Stimulated activated naive B cell treated with anti-CD40 and anti-IgM and Interleukin-4, amounts not matched to agents 10 μg/mL and 1 μg/mL and 100 μg/mL, for 72 hours (primary cell): Measurements from ENCODE around the gene CTSK.

Experiments
- ATAC-seq, 2 donors: fragments of 150-1000 bp; cut with Tn5 transposase; replicated peaks; 2 replicates each; pipeline ENCODE4 v1.10.0; 2021; ENCODE audit warnings: moderate library complexity in 1 of 2
- DNase-seq: peaks from one replicate; pipeline ENCODE4 v3.0.0; 2021
- H3K27ac Mint-ChIP-seq: one replicate; pipeline ENCODE4 v1.8.0; 2022; ENCODE audit warnings: mild to moderate bottlenecking, mixed read lengths
- H3K27me3 Mint-ChIP-seq, 2 donors: one replicate each; pipeline ENCODE4 v1.8.0; 2022; ENCODE audit warnings: mixed read lengths in 2 of 2
- H3K36me3 Mint-ChIP-seq, 2 donors: one replicate each; pipeline ENCODE4 v1.8.0; 2022; ENCODE audit warnings: mixed read lengths in 2 of 2, mild to moderate bottlenecking in 1 of 2
- H3K4me1 Mint-ChIP-seq, 2 donors: one replicate each; pipeline ENCODE4 v1.8.0; 2022; ENCODE audit warnings: mixed read lengths in 2 of 2, mild to moderate bottlenecking in 1 of 2
- H3K4me3 Mint-ChIP-seq, 2 donors: one replicate each; pipeline ENCODE4 v1.8.0; 2022; ENCODE audit warnings: mild to moderate bottlenecking in 2 of 2, mixed read lengths in 2 of 2, moderate library complexity in 1 of 2
- H3K9me3 Mint-ChIP-seq, 2 donors: one replicate each; pipeline ENCODE4 v1.8.0; 2022; ENCODE audit warnings: mixed read lengths in 2 of 2, mild to moderate bottlenecking in 1 of 2

The CTSK gene

DNA sequence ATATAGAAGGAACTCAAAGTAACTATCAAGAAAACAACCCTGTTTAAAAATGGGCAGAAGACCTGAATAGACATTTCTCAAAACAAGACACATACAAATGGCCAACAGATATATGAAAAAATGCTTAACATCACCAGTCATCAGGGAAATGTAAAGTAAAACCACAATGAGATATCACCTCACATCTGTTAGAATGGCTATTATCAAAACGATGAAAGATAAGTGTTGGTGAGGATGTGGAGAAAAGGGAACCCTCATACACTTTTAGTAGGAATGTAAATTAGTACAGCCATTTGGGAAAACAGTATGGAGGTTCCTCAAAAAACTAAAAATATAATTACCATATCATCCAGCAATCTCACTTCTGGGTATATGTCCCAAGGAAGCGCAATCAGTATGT, 45.5 kb downstream of the CTSK start:
- Mint-ChIP-seq H3K4me1 (peaks cover 27 to 68% of the 10 kb centered on the region in 2 donors), H3K27ac (no peak overlapping the region), H3K9me3 (peaks cover 0 to 4% of the 10 kb centered on the region in 2 donors), H3K4me3 (peak overlapping the region; percentile 34 to 47), H3K27me3 (no peaks in the 10 kb centered on the region), H3K36me3 (peaks cover 32 to 41% of the 10 kb centered on the region in 2 donors)
- DNase-seq (no peak), ATAC-seq (no peak)

DNA sequence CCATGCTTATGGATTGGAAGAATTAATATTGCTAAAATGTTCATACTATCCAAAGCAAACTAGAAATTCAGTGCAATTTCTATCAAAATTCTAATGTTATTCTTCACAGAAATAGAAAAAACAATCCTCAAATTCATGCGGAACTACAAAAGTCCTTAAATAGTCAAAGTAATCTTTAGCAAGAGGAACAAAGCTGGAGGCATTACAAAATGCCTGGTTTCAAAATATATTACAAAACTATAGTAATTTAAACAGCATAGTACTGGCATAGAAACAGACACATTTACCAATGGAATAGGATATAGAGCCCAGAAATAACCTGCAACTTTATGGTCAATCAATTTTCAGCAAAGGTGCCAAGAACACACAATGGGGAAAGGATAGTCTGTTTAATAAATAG, 46.3 kb downstream of the CTSK start:
- no peak for DNase-seq
- H3K9me3 Mint-ChIP-seq: peaks cover 0 to 4% of the 10 kb centered on the region in 2 donors
- peaks cover 36 to 45% of the 10 kb centered on the region in 2 donors for H3K36me3 Mint-ChIP-seq
- H3K27me3 Mint-ChIP-seq: no peaks in the 10 kb centered on the region
- H3K4me3 Mint-ChIP-seq: no peak overlapping the region
- ATAC-seq: no peak
- H3K4me1 Mint-ChIP-seq: peaks cover 27 to 68% of the 10 kb centered on the region in 2 donors
- H3K27ac Mint-ChIP-seq: no peak overlapping the region

DNA sequence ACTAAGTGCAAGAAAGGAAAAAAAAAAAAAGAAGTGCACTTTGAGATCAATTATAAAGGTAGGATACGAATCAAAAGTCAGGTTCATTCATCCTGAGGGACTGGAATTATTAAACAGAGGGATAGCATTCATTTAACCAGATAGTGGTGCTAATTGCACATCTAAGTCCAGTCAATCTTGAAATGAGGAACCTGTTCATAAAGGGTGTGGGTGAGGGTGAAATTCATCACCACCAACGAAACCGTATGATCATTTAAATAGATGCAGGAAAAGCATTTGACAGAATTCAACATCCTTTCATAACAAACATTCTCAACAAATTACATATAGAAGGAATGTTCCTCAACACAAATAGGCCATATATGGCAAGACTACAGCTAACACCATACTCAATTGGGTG, 48.0 kb downstream of the CTSK start:
- H3K4me3 Mint-ChIP-seq: no peak overlapping the region
- H3K4me1 Mint-ChIP-seq: peaks cover 21 to 51% of the 10 kb centered on the region in 2 donors
- DNase-seq: no peak
- peak overlapping the region; percentile 65 for H3K27ac Mint-ChIP-seq
- no peaks in the 10 kb centered on the region for H3K27me3 Mint-ChIP-seq
- peaks cover 0 to 4% of the 10 kb centered on the region in 2 donors for H3K9me3 Mint-ChIP-seq
- H3K36me3 Mint-ChIP-seq: peaks cover 34 to 49% of the 10 kb centered on the region in 2 donors
- ATAC-seq: peak; percentile 83

DNA sequence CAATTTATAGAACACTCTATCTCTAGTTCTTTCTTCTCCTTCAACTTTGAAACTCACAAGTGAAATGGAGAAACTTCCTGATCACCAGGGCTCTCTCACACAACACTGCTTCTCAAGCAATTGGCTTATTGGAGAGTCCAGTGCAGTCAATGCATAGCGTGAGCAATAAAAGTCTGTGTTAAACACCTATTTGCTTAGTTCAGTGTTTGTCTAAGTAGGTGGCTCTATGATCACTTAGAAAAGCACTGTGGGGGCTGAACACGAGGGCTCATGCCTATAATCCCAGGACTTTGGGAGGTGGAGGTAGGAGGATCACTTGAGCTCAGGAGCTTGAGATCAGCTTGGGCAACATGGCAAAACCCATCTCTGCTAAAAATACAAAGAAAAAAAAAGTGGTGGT, 54.6 kb downstream of the CTSK start:
- DNase-seq (no peak), ATAC-seq (no peak)
- H3K9me3 Mint-ChIP-seq: no peaks in the 10 kb centered on the region
- H3K27me3 Mint-ChIP-seq: no peaks in the 10 kb centered on the region
- no peak overlapping the region for H3K4me3 Mint-ChIP-seq
- H3K4me1 Mint-ChIP-seq: peaks cover 4 to 11% of the 10 kb centered on the region in 2 donors
- H3K36me3 Mint-ChIP-seq: peaks cover 31 to 54% of the 10 kb centered on the region in 2 donors
- peak overlapping the region; percentile 51 for H3K27ac Mint-ChIP-seq

DNA sequence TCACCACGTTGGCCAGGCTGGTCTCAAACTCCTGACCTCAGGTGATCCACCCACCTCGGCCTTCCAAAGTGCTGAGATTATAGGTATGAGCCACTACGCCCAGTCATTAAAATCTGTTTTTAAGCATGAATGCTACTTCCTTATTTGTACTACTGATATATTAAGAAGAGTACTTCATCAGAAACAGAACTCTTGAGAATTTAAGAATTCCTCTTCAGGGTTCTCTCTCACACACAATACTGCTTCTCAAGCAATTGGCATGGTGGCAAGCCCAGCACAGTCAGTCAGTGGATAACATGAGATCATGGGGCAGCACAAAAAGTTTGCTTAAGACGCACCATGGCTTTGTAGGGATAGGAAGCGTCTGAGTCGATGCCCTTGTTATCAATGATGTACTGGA, 56.6 kb downstream of the CTSK start:
- ATAC-seq: peak; percentile 58 to 65
- peak overlapping the region; percentile 86 for H3K27ac Mint-ChIP-seq
- H3K4me3 Mint-ChIP-seq: no peak overlapping the region

DNA sequence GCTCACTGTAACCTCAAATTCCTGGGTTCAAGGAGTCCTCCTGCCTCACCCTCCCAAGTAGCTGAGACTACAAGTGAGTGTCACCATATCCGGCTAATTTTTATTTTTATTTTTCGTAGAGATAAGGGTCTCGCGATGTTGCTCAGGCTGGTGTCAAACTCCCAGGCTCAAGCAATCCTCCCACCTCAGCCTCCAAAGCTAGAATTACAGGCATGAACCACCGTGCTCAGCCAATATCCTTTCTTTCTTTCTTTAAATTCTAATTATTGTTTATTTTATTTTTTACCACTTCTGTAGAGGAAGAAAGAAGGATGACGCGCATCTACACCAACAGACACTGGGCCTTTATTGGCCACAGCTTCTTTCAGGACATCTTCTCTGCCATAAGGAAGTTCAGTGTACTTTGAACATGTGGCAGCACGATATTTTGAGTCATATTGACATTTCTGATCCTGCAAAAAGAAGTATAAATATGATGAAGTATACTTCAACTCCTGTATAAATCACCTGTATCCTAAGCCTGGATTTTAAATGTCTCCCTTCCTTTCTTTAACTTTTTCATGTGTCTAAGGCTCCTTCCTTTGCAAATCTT, 58.2 kb downstream of the CTSK start:
- Mint-ChIP-seq H3K4me1 (peaks cover 4 to 11% of the 10 kb centered on the region in 2 donors), H3K9me3 (no peaks in the 10 kb centered on the region), H3K4me3 (no peak overlapping the region), H3K27ac (peak overlapping the region; percentile 82), H3K36me3 (peaks cover 25 to 42% of the 10 kb centered on the region in 2 donors), H3K27me3 (no peaks in the 10 kb centered on the region)
- DNase-seq (no peak), ATAC-seq (no peak)

More for the DNA sequence above, 56.6 kb downstream of the CTSK start:
- H3K27me3 Mint-ChIP-seq: no peaks in the 10 kb centered on the region
- H3K36me3 Mint-ChIP-seq: peaks cover 25 to 42% of the 10 kb centered on the region in 2 donors
- DNase-seq: no peak
- peaks cover 4 to 11% of the 10 kb centered on the region in 2 donors for H3K4me1 Mint-ChIP-seq
- H3K9me3 Mint-ChIP-seq: no peaks in the 10 kb centered on the region

DNA sequence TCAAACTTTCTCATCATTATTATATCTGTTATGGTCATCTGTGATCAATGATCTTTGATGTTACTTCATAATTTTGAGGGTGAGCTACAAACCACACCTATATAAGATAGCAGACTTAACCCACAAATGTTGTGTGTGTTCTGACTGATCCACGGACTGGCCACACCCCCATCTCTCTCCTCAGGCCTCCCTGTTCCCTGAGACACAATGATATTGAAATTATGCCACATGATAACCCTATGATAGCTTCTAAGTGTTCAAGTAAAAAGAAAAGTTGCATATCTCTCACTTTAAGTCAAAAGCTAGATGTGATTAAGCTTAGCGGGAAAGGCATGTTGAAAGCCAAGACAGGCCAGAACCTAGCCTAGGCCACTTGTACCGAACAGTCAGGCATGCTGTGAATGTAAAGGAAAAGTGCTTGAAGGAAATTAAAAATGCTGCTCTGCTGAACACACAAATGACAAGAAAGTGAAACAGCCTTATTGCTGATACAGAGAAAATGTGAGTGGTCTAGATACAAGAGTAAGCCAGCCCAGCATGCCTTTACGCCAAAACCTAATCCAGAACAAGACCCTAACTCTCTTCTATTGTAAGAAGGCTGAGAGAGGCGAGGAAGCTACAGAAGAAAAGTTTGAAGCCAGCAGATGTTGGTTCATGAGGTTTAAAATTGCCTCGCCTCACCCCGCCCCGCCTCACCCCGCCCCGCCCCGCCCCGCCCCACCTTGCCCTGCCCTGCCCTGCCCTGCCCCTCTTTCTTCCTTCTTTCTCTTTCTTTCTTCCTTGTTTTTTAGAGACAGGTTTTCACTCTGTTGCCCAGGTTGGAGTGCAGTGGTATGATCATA, 59.0 kb downstream of the CTSK start:
- peak overlapping the region; percentile 82 for H3K27ac Mint-ChIP-seq
- ATAC-seq: no peak
- H3K4me3 Mint-ChIP-seq: no peak overlapping the region

More for the DNA sequence above, 59.0 kb downstream of the CTSK start:
- H3K4me1 Mint-ChIP-seq: peaks cover 4 to 11% of the 10 kb centered on the region in 2 donors
- no peaks in the 10 kb centered on the region for H3K9me3 Mint-ChIP-seq
- no peaks in the 10 kb centered on the region for H3K27me3 Mint-ChIP-seq
- peaks cover 25 to 42% of the 10 kb centered on the region in 2 donors for H3K36me3 Mint-ChIP-seq
- no peak for DNase-seq
